H1 (cell line): ENCODE results near the gene KISS1R.

ENCODE experiments used
- CTCF ChIP-seq, 3 experiments: IDR thresholded peaks; 1 replicate in 2 of 3; 2 replicates in 1 of 3; pipeline versions ENCODE4 v1.5.1 to v1.6.1; 2011; ENCODE audit warnings: low read length in 3 of 3, mild to moderate bottlenecking in 3 of 3, inconsistent platforms in 2 of 3, low read depth in 1 of 3, moderate library complexity in 1 of 3; ENCODE audit not compliant: insufficient read depth in 1 of 3; ENCODE audit errors: control extremely low read depth in 1 of 3
- EZH2 ChIP-seq: fragments of 200-600 bp; sonication (generic); IDR thresholded peaks from 2 replicates; pipeline ENCODE4 v1.7.1; 2012; ENCODE audit warnings: low read depth, mild to moderate bottlenecking, moderate library complexity, low read length, inconsistent platforms; ENCODE audit not compliant: severe bottlenecking
- KDM1A ChIP-seq: fragments of 200-600, 300-600 bp; sonication (generic); IDR thresholded peaks from 2 replicates; pipeline ENCODE4 v1.7.1; 2016; ENCODE audit warnings: mild to moderate bottlenecking, low read length, borderline replicate concordance
- NANOG ChIP-seq: IDR thresholded peaks from 2 replicates; pipeline ENCODE4 v1.6.1; 2011; ENCODE audit warnings: low read length, low read depth, mild to moderate bottlenecking, inconsistent platforms; ENCODE audit not compliant: insufficient read depth, poor library complexity, severe bottlenecking
- POLR2A ChIP-seq, 2 experiments: IDR thresholded peaks; 1 replicate in 1 of 2; 2 replicates in 1 of 2; pipeline ENCODE4 v1.6.1; 2011; ENCODE audit warnings: low read depth in 2 of 2, low read length in 2 of 2, mild to moderate bottlenecking in 2 of 2; ENCODE audit errors: control extremely low read depth in 1 of 2
- POLR2AphosphoS5 ChIP-seq: IDR thresholded peaks from 2 replicates; pipeline ENCODE4 v1.6.1; 2011; ENCODE audit warnings: low read depth, low read length
- RNF2 ChIP-seq: fragments of 200-900, 300-1000 bp; sonication (generic); IDR thresholded peaks from 2 replicates; pipeline ENCODE4 v1.7.1; 2016; ENCODE audit warnings: borderline replicate concordance, low read depth, mild to moderate bottlenecking, antibody characterized with exemption, low read length; ENCODE audit not compliant: poor library complexity, severe bottlenecking; ENCODE audit errors: missing control alignments
- SUZ12 ChIP-seq: fragments of 200-600 bp; sonication (generic); IDR thresholded peaks from 2 replicates; pipeline ENCODE4 v1.6.1; 2012; ENCODE audit warnings: mild to moderate bottlenecking, inconsistent platforms, low read length, moderate library complexity, mixed read lengths
- TAF1 ChIP-seq: IDR thresholded peaks from 2 replicates; pipeline ENCODE4 v1.6.1; 2011; ENCODE audit warnings: mild to moderate bottlenecking, low read depth, low read length
- TF ChIP-seq, protein P1 (sequence below): IDR thresholded peaks from 2 replicates; pipeline ENCODE4 v1.6.1; 2012; ENCODE audit warnings: inconsistent platforms

DNA sequence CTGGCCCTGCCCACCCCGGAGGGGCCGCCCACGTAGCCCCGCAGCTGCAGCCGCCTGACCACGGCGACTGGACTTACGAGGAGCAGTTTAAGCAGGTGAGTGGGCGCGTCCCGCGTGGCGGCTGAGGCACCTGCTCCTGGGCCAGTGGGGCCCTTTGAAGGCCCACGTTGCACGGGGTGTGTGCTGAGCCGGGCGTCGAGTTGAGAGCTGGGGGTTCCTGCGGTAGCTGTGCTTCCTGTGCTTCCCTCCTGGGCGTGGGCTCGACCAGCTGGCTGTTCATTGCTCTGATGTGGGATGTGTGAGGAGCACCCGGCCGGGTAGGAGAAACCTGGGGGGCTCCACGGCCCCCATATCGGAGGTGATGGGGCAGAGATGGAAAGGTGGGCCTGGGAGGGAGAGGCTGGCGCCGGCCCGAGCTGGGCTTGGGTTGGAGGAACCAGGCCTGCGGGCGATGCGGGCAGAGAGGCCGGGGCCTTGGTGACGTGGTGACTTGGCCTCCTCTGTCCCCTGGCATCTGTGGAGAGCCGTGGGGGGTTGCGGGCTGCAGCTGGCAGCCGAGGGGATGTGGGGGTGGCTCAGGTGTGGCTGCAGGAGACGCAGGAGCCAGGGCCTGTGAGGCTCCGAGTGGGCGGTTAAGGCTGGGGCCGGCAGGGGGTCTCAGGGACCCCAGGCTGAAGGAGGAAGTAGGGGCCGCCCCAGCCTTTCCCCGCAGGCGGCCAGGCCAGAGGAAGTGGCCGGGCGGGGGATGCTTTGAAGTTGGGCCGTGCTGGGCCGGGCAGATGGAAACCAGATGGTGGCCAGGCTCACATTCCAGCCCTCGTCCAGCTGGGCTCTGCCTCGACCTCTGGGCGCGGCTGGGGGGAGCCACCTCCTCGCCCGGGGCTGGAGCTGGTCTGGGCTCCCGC lies 15.8 kb downstream of the KISS1R start:
- TF ChIP-seq CTCF (IDR thresholded peaks at IDR 0.05; ENCODE audit: control extremely low read depth in 1 of 3, insufficient read depth in 1 of 3, low read depth in 1 of 3, low read length in 3 of 3) (no peak), EZH2 (no peak), KDM1A (no peak), POLR2A (IDR thresholded peaks at IDR 0.05; ENCODE audit: control extremely low read depth in 1 of 2, low read depth in 2 of 2, low read length in 2 of 2) (no peak), TAF1 (no peak), SUZ12 (no peak), RNF2 (no peak), POLR2AphosphoS5 (no peak), NANOG (no peak)
- TF ChIP-seq, protein P1, sequence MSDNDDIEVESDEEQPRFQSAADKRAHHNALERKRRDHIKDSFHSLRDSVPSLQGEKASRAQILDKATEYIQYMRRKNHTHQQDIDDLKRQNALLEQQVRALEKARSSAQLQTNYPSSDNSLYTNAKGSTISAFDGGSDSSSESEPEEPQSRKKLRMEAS, result 0 out of 2 replicates have a peak, but pooled peaks have one; percentile 23
